PC-9 (cell line): ENCODE results near the gene DENND2A. TPM values are rescaled to one million over a fixed set of nuclear protein-coding genes. Genes with fewer than 3 reads are reported as not detected.

Experiments
- BruUV-seq: library from RNA; stranded (reverse); fragments of 400-500 nt; replicated peaks from 2 replicates; lab custom pipeline; 2021; lab: Mats Ljungman, UMichigan
- CTCF ChIA-PET: fragments of 300-600 bp; sonication (Branson Sonifier 250); formaldehyde crosslinking; loops from one replicate; lab custom pipeline; 2022; ENCODE audit warnings: antibody characterized with exemption; lab: Charles Lee
- POLR2A ChIA-PET: fragments of 300-600 bp; sonication (Branson Sonifier 250); formaldehyde crosslinking; loops from one replicate; lab custom pipeline; 2022; ENCODE audit warnings: antibody characterized with exemption; ENCODE audit not compliant: unreplicated experiment; lab: Charles Lee
- DNase-seq, 2 experiments: peaks; one replicate each; pipeline versions ENCODE4 v3.0.0 to v3.0.0-alpha.2; 2015 to 2022; ENCODE audit warnings: mixed read lengths in 1 of 2
- H2AFZ ChIP-seq: fragments of 200-600 bp; sonication (generic); 2 replicates; pipeline ENCODE4 v1.8.1; 2017; ENCODE audit warnings: antibody characterized with exemption
- H3F3A ChIP-seq: fragments of 200-600 bp; sonication (generic); 2 replicates; pipeline ENCODE4 v1.8.1; 2017; ENCODE audit warnings: antibody characterized with exemption, mild to moderate bottlenecking, low read depth; ENCODE audit not compliant: insufficient read depth
- H3K27ac ChIP-seq: fragments of 200-600 bp; sonication (generic); 2 replicates; pipeline ENCODE4 v1.6.1; 2016; ENCODE audit warnings: mixed run types
- H3K27me3 ChIP-seq: fragments of 200-600 bp; sonication (generic); 2 replicates; pipeline ENCODE4 v1.6.1; 2016; ENCODE audit warnings: low read depth, mixed run types; ENCODE audit not compliant: insufficient read depth
- H3K36me3 ChIP-seq: fragments of 200-600 bp; sonication (generic); 2 replicates; pipeline ENCODE4 v1.6.1; 2016; ENCODE audit warnings: low read depth, mixed run types
- H3K4me1 ChIP-seq: fragments of 200-600 bp; sonication (generic); replicated peaks from 2 replicates; pipeline ENCODE4 v1.6.1; 2016; ENCODE audit warnings: mixed run types; ENCODE audit not compliant: insufficient read depth
- H3K4me2 ChIP-seq: fragments of 200-600 bp; sonication (generic); 2 replicates; pipeline ENCODE4 v1.6.1; 2017; ENCODE audit warnings: mixed run types
- H3K4me3 ChIP-seq: fragments of 200-600 bp; sonication (generic); 2 replicates; pipeline ENCODE4 v1.6.1; 2016; ENCODE audit warnings: mixed run types
- H3K79me2 ChIP-seq: fragments of 200-600 bp; sonication (generic); 2 replicates; pipeline ENCODE4 v1.6.1; 2017; ENCODE audit warnings: low read depth, mixed run types
- H3K9me2 ChIP-seq: fragments of 200-600 bp; sonication (generic); 2 replicates; pipeline ENCODE4 v1.8.1; 2017; ENCODE audit warnings: mild to moderate bottlenecking; ENCODE audit not compliant: insufficient read depth
- H3K9me3 ChIP-seq: fragments of 200-600 bp; sonication (generic); 2 replicates; pipeline ENCODE4 v1.8.1; 2016; ENCODE audit warnings: low read depth; ENCODE audit not compliant: insufficient read depth
- H4K20me1 ChIP-seq: fragments of 200-600 bp; sonication (generic); 2 replicates; pipeline ENCODE4 v1.8.1; 2017; ENCODE audit not compliant: insufficient read depth
- EZH2 ChIP-seq: fragments of 200-600 bp; sonication (generic); IDR thresholded peaks from 2 replicates; pipeline ENCODE4 v1.8.0; 2017; ENCODE audit warnings: antibody characterized with exemption, low read depth
- intact Hi-C: fragments of 100-400 bp; cut with micrococcal nuclease; formaldehyde crosslinking; loops from one replicate; pipeline ENCODE4 v1.10.0; 2022; ENCODE audit not compliant: unreplicated experiment
- total RNA-seq: library from RNA; stranded (reverse); gene quantifications from 2 replicates; pipeline ENCODE4 v1.2.3, GENCODE V29; 2021
- TF ChIP-seq, protein P1 (sequence below): fragments of 200-600 bp; sonication (generic); conservative IDR thresholded peaks from 2 replicates; pipeline ENCODE4 v1.6.1; 2017; ENCODE audit warnings: mixed run types, antibody characterized with exemption, mild to moderate bottlenecking, moderate library complexity

Gene DENND2A
- total RNA-seq, 1 experiment from 2014 or later = 4.2 TPM

- Histone ChIP-seq H3K4me3 (peak overlapping the region; percentile 88), H2AFZ (peak overlapping the region; percentile 96), H3K9me3 (no peaks in the 10 kb centered on the region), H3K36me3 (no peaks in the 10 kb centered on the region), H3F3A (peaks cover 41% of the 10 kb centered on the region), H4K20me1 (no peaks in the 10 kb centered on the region), H3K27me3 (no peaks in the 10 kb centered on the region), H3K79me2 (peaks cover 19% of the 10 kb centered on the region), H3K4me1 (peaks cover 43% of the 10 kb centered on the region), H3K4me2 (peak overlapping the region; percentile 99), H3K27ac (no peak overlapping the region), H3K9me2 (no peaks in the 10 kb centered on the region)
- no peak for DNase-seq
- BruUV-seq = no TSS peak
- ChIA-PET CTCF (interaction anchor here (1.0 kb wide), 1 partner anchor 11 kb away, joined by 12 read pairs; no protein-coding TSS in a partner anchor), POLR2A (no interaction called here)
- intact Hi-C loops = no loop called here
- TF ChIP-seq, protein P1, sequence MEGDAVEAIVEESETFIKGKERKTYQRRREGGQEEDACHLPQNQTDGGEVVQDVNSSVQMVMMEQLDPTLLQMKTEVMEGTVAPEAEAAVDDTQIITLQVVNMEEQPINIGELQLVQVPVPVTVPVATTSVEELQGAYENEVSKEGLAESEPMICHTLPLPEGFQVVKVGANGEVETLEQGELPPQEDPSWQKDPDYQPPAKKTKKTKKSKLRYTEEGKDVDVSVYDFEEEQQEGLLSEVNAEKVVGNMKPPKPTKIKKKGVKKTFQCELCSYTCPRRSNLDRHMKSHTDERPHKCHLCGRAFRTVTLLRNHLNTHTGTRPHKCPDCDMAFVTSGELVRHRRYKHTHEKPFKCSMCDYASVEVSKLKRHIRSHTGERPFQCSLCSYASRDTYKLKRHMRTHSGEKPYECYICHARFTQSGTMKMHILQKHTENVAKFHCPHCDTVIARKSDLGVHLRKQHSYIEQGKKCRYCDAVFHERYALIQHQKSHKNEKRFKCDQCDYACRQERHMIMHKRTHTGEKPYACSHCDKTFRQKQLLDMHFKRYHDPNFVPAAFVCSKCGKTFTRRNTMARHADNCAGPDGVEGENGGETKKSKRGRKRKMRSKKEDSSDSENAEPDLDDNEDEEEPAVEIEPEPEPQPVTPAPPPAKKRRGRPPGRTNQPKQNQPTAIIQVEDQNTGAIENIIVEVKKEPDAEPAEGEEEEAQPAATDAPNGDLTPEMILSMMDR = no peak
- no peak for TF ChIP-seq EZH2
Observed at GRCh38 chr7:140639366-140640053, 1.1 kb downstream of the DENND2A start.

- POLR2A ChIA-PET = no interaction called here
- DNase-seq = peak in 1 of 2 experiments; percentile 90
- no peak overlapping the region for H3K4me3 ChIP-seq
Observed at GRCh38 chr7:140638173-140638791, 2.3 kb downstream of the DENND2A start.

DNA sequence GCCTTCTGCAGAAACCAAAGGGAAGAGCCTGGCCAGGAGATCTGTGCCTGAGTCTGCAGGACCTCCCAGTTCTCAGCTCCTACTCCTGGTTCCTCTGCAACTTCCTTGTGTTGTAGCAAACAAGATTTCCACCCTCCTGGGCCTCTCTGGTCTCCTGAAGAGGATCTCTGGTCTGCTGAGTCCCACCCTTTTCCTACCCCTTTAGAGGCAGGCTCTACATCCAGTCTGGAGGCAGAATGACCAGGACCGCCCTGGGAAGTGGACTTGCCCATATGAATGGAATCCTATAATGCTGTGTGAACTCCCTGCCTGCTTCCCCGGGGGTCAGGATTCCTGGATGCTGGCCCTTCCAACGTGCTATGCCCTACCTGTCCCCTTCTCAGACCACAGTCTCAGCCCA is 3.2 kb downstream of the DENND2A start:
- peak overlapping the region; percentile 30; the same call in 1 of the 2 replicates for H3K27ac ChIP-seq
- H3K4me1 ChIP-seq = peaks cover 43% of the 10 kb centered on the region
- POLR2A ChIA-PET = no interaction called here
- no TSS peak for BruUV-seq
- TF ChIP-seq, protein P1 = no peak
- no peak for TF ChIP-seq EZH2
- H3F3A ChIP-seq = peaks cover 42% of the 10 kb centered on the region
- no peaks in the 10 kb centered on the region for H3K27me3 ChIP-seq
- no peak overlapping the region for H3K4me3 ChIP-seq
- no peaks in the 10 kb centered on the region for H4K20me1 ChIP-seq
- H3K4me2 ChIP-seq = peak overlapping the region; percentile 99
- H3K9me3 ChIP-seq = no peaks in the 10 kb centered on the region
- H3K36me3 ChIP-seq = no peaks in the 10 kb centered on the region
- intact Hi-C loops = no loop called here
- CTCF ChIA-PET = no interaction called here
- no peak overlapping the region for H2AFZ ChIP-seq
- peaks cover 19% of the 10 kb centered on the region for H3K79me2 ChIP-seq
- H3K9me2 ChIP-seq = no peaks in the 10 kb centered on the region
- no peak for DNase-seq

More at GRCh38 chr7:140638173-140638791, 2.3 kb downstream of the DENND2A start:
- peak overlapping the region; percentile 30; the same call in 1 of the 2 replicates for H3K27ac ChIP-seq
- no peaks in the 10 kb centered on the region for H3K36me3 ChIP-seq
- H3K4me2 ChIP-seq = peak overlapping the region; percentile 99
- no TSS peak for BruUV-seq
- H3K9me2 ChIP-seq = no peaks in the 10 kb centered on the region
- TF ChIP-seq EZH2 = no peak
- TF ChIP-seq, protein P1 = no peak
- peaks cover 41% of the 10 kb centered on the region for H3F3A ChIP-seq
- intact Hi-C loops = no loop called here
- H3K9me3 ChIP-seq = no peaks in the 10 kb centered on the region
- CTCF ChIA-PET = no interaction called here
- H2AFZ ChIP-seq = no peak overlapping the region
- H3K4me1 ChIP-seq = peaks cover 43% of the 10 kb centered on the region
- H4K20me1 ChIP-seq = no peaks in the 10 kb centered on the region
- no peaks in the 10 kb centered on the region for H3K27me3 ChIP-seq
- H3K79me2 ChIP-seq = peaks cover 19% of the 10 kb centered on the region
